Measurements from ENCODE around the gene GABBR2. TPM values are rescaled to one million over a fixed set of nuclear protein-coding genes. Genes with fewer than 3 reads are reported as not detected.

GABBR2 gene
- total and polyA plus RNA-seq, 2 of the 8 experiments (the other 6 are each of a cell fraction or from before 2014, with no cell fraction given): 0.50 to 1.2 TPM

DNA sequence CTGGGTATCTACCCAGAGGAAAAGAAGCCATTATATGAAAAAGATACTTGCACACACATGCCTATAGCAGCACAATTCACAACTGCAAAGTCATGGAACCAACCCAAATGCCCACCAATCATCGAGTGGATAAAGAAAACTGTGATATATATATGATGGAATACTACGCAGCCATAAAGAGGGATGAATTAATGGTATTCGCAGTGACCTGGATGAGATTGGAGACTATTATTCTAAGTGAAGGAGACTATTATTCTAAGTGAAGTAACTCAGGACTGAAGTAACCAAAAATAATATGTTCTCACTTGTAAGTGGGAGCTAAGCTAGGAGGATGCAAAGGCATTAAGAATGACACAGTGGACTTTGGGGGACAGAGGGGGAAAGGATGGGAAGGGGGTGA, 30.0 kb upstream of the GABBR2 start (continued):
- TF ChIP-seq JUND (IDR thresholded peaks at IDR 0.05; ENCODE audit: low read length): no peak

Measured in H1 (cell line).